Stimulated activated CD8-positive, alpha-beta memory T cell treated with anti-CD3 and anti-CD28 coated beads, Interleukin-15, amount 100 ng/mL, for 24 hours (primary cell): ENCODE data around the gene ASB10.

Experiments
- DNase-seq: peaks from one replicate; pipeline ENCODE4 v3.0.0-alpha.2; 2020; ENCODE audit warnings: low read depth

Gene ASB10, protein sequence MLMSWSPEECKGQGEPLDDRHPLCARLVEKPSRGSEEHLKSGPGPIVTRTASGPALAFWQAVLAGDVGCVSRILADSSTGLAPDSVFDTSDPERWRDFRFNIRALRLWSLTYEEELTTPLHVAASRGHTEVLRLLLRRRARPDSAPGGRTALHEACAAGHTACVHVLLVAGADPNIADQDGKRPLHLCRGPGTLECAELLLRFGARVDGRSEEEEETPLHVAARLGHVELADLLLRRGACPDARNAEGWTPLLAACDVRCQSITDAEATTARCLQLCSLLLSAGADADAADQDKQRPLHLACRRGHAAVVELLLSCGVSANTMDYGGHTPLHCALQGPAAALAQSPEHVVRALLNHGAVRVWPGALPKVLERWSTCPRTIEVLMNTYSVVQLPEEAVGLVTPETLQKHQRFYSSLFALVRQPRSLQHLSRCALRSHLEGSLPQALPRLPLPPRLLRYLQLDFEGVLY

GRCh38 chr7:151186640-151187408 is at the start of gene ASB10:
Gene ASB10 (minus strand): TSS chr7:151187250. CDS start chr7:151187130, 120 bp downstream.
- no peak for DNase-seq

- no peak for DNase-seq
These were observed 49.4 kb upstream of the ASB10 start for GRCh38 chr7:151236406-151236805.

DNA sequence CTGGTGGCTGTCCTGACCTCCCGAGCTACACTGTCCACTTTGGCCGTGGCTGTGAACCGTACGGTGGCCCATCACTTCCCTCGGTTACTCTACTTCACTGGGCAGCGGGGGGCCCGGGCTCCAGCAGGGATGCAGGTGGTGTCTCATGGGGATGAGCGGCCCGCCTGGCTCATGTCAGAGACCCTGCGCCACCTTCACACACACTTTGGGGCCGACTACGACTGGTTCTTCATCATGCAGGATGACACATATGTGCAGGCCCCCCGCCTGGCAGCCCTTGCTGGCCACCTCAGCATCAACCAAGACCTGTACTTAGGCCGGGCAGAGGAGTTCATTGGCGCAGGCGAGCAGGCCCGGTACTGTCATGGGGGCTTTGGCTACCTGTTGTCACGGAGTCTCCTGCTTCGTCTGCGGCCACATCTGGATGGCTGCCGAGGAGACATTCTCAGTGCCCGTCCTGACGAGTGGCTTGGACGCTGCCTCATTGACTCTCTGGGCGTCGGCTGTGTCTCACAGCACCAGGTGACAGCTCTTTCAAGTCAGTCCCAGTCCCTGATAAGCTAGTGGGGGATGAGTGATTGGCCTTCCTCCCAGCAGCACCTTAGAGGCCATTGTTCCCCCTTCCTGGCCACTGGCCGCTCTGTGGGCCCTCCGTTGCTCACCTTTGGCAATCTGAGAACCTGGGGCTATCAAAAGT is 48.2 kb upstream of the ASB10 start:
- DNase-seq: no peak

- DNase-seq: no peak
These were observed 46.8 kb upstream of the ASB10 start for GRCh38 chr7:151233804-151234203.

- peak; percentile 42 for DNase-seq
These were observed 46.1 kb upstream of the ASB10 start for GRCh38 chr7:151232917-151233701.

DNA sequence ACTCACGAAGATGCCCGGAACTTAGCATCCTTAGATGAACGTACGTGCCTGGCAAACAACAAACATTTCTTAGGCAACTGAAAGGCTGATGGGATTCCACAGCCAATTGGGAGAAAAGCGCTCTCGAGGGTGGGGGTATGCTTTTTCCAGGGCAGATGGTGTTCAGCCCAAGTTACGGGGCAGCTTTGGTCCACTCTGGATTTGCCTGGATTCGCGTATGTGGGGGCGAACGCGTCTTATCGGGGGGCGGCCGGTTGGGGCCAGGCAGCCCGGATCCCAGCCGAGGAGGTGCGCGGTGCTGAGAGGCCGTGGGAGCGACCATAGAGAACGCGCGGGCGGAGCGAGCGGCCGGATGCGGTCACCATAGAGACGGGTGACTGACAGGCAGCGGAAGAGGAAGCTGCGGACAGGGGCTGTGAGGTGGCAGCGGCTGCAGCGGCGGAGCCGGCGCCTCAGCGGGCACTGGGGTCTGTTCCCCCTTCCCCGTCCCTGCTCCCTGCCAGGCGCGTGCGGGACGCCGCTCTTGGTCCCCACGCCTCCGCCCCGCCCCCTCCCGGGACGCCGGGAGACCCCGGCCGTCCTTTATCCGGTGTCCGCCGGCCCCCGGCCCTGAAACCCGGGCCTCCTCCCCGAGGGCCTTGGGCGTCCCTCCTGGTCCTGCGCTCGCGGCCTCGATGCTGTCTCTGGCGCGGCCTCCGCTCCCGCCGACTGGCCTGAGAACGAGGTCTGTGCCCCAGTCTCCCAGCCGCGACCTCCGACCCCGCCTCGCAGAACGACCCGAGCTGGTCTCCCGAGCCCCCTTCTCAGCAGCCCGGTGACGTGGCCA is 45.3 kb upstream of the ASB10 start, which contains the start of gene CHPF2:
CHPF2 (plus strand) TSS at position 393 of the 826 bp plus-strand sequence. CDS start 1,529 bp downstream, outside the sequence.
- DNase-seq: peak; percentile 82

GRCh38 chr7:151231080-151231479 is 44.0 kb upstream of the ASB10 start:
- DNase-seq: no peak

DNA sequence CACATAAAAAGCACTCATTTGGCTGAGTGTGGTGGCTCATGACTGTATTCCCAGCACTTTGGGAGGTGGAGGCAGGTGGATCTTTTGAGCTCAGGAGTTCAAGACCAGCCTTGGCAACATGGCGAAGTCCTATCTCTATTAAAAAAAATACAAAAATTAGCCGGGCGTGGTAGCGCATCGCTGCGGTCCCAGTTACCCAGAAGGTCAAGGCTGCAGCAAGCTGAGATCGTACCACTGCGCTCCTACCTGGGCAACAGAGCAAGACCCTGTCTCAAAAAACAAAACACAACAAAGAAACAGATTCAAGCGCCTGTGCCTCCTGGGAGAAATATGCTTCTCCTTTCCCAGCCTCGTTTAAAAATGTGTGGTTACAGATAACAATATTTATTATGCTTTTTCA is 42.2 kb upstream of the ASB10 start:
- no peak for DNase-seq

GRCh38 chr7:151228024-151228866 is 41.2 kb upstream of the ASB10 start:
- no peak for DNase-seq

DNA sequence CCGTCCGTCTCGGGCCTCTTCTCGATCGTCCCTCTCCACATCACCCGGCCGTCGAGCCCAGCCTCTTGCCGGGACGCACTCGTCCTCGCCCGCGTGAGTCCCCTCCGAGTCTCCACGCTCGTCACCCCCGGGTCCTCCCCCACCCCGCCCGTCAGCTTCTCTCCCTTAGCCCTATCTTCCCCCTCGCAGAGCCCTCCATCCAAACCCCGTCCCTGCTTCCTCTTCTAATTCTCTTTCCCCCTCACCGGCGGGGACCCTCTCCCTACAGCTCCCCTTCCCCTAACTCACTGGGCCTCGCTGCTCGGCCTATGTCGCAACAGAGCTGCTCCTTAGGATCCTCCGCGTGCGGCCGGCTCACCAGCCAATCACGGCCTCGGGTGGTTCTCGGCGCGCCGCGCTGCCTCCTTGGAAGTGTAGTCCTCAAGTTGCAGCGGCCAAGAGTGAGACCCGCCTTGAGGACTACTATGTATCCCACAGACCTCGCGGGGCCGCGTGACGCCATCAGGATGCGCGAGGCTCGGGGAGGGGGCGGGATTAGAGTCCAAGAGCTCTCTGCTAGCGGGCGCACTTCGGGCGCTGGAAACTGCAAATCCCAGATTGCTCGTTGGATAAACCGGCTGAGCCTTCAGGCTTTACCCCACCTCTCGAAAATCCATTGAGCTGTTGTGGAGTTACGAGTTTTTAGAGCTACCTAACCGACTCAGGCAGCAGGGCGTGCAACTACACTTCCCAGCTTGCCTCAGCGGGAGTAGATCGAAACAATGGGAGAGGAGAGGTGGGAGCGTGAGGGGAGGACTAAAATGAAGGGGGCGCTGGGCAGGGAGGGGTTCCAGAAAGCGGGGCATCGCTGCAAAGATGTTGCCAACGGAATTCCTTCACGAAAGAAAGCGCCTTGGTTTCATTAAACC is 40.1 kb upstream of the ASB10 start, which contains the start of gene ABCF2:
ABCF2 (minus strand) TSS at position 331 of the 908 bp plus-strand sequence. CDS start 747 bp downstream, outside the sequence.
- DNase-seq: peak; percentile 98

DNA sequence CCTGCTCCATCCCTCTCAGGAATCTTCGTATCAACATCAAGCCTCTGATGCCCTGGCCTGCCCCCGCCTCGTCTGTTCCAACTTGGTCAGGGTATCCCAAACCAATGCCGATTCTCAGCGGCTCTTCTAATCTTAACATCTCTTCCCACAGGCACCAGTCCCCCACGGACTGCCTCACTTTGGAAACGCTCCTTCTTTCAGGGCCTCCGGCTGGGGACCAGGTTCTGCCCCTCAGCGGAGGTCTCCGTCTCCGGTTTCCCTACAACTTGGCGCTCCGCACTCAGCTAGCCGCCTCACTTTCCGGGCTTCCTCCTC is 39.5 kb upstream of the ASB10 start:
- no peak for DNase-seq

DNA sequence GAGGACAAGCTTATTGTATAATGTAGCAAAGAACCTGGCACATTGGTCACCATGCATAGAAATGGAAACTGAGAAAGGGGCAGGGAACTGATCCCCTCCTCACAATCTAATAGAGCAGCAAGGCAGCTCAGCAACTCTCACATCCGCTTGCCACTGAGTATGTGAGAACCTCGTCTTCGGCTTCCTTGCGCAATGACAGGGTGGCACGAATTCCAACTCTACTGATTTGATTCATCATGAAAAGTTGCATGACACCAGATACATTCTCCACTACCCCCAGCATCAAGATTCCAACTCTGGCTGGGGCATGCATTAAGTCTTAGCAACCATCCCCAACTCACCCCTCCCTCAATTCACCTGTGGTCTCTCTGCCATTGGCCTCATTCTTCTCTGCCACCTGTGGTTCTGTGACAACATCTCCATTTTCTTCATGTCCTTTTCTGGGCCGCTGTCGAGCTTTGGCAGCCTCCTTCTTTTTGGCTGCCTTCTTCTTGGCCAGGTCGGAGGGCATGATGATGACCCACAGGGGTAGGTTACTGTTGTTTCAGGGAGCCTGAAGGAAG is 39.0 kb upstream of the ASB10 start:
- DNase-seq: no peak

DNA sequence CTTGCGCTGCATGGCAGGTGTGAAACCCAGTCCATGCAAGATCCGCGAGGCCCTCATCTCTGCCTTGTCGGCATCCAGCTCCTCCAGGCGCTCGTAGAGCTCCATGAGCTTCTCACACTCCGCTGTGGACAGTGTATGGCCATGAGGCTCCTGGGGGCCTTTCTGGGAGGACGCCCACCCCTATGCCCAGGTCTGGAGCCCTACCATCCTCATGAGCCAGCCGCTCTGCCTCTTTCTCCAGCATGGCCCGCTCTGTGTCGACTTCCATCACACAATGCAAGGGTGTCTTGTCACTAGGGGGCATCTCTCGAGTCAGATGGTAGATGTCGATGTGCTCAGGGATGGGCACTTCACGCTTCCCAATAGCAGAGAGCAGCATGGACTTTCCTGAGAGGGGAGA is 36.7 kb upstream of the ASB10 start:
- no peak for DNase-seq

DNA sequence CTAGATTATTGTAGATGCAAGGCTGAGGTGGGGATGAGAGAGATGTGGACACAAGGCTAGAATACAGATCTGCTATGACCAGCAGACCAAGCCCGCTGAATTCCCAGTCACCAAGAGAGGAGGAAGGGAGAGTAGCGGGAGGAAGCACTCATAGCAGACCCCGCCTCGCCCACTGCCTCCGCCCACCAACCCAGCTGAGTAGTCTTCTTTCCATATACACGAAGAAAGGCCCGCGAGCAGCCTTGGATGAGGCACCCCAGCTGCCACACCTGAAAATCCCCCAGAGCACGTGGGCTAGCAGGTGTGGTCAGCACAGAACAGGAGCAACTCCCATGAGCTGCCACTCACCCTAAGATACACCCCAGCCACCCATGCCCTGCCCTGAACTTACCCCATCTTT is 31.1 kb upstream of the ASB10 start:
- DNase-seq: no peak

GRCh38 chr7:151215396-151215795 is 28.3 kb upstream of the ASB10 start:
- no peak for DNase-seq

DNA sequence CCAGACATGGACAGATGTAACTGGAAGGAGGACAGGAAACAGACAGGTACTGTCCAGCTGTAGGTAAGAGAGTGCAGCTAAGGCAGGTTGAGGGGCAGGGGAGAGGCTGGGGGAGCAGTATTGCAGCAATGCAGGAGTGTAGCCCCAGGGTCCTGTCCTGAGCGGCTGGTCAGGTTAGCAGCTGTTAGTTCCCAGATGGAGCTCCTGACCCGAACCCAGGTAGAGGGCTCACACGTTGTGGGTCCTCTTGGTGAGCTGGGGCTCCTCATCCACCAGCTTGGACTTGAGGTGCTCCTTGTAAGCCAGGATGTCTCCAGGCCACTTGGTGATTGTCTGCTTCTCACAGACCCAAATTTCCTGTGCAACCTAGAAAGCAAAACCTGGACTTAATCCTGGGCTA is 26.8 kb upstream of the ASB10 start:
- no peak for DNase-seq

DNA sequence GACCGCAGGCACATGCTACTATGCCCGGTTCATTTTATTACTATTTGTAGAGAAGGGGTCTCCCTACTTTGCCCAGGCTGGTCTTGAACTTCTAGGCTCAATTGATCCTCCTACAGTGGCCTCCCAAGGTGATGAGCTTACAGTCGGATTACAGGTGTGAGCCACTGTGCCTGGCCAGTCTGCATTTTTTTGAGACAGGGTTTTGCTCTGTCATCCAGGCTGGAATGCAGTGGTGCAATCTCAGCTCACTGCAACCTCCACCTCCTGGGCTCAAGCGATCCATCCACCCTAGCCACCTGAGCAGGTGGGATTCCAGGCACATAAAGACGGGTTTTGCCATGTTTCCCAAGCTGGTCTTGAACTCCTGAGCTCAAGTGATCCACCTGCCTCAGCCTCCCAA is 25.6 kb upstream of the ASB10 start:
- DNase-seq: no peak

DNA sequence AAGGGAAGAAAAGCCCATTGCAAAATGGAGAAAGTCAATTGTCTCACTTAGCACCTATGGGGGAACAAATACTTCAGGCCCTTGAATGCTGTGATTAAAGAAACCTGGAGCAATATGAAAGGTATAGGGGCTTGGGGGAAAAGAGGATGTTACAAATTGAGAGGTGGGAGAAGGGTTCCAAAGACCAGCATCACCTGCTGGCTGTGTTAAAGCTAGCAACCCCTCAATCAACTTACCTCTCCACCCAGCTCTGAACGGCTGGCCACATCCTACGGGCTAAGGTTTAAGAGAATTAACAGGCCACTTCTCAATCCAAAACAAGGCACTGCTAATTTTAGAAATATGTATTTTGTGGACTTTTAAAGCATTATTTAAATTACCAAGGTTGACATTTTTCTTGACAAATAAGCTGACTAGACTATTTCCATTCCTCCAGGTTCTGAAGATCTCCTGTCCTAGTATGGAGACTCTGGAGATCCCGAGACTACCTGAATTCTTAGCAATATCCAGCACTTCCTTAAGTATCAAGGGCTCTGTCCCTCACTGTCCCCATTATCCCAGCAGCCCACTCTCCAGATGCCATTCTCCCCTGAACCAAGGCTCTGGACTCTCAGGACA is 24.2 kb upstream of the ASB10 start:
- no peak for DNase-seq
